H1 (cell line): ENCODE measurements around the gene PARK7.

Experiments used
- EP300 ChIP-seq, 2 experiments: IDR thresholded peaks; 1 replicate in 1 of 2; 2 replicates in 1 of 2; pipeline ENCODE4 v1.6.1; 2011 to 2012; ENCODE audit warnings: low read depth in 2 of 2, low read length in 2 of 2, mild to moderate bottlenecking in 2 of 2, borderline replicate concordance in 1 of 2, inconsistent platforms in 1 of 2, moderate library complexity in 1 of 2
- EZH2 ChIP-seq: fragments of 200-600 bp; sonication (generic); IDR thresholded peaks from 2 replicates; pipeline ENCODE4 v1.7.1; 2012; ENCODE audit warnings: low read depth, mild to moderate bottlenecking, moderate library complexity, low read length, inconsistent platforms; ENCODE audit not compliant: severe bottlenecking
- JUND ChIP-seq: IDR thresholded peaks from 2 replicates; pipeline ENCODE4 v1.6.1; 2011; ENCODE audit warnings: mild to moderate bottlenecking, improper control_type of control experiment, low read length
- KDM1A ChIP-seq: fragments of 200-600, 300-600 bp; sonication (generic); IDR thresholded peaks from 2 replicates; pipeline ENCODE4 v1.7.1; 2016; ENCODE audit warnings: mild to moderate bottlenecking, low read length, borderline replicate concordance
- MAX ChIP-seq: IDR thresholded peaks from 2 replicates; pipeline ENCODE4 v1.6.1; 2012; ENCODE audit warnings: inconsistent platforms
- POLR2AphosphoS5 ChIP-seq: IDR thresholded peaks from 2 replicates; pipeline ENCODE4 v1.6.1; 2011; ENCODE audit warnings: low read depth, low read length
- RAD21 ChIP-seq, 2 experiments: IDR thresholded peaks in 1 of 2; conservative IDR thresholded peaks in 1 of 2; 2 replicates each; pipeline ENCODE4 v1.6.1; 2011; ENCODE audit warnings: low read depth in 2 of 2, low read length in 2 of 2, improper control_type of control experiment in 1 of 2, inconsistent platforms in 1 of 2, mild to moderate bottlenecking in 1 of 2, moderate library complexity in 1 of 2
- SRF ChIP-seq: IDR thresholded peaks from 2 replicates; pipeline ENCODE4 v1.6.1; 2011; ENCODE audit warnings: mild to moderate bottlenecking, low read depth, low read length, moderate library complexity
- TAF7 ChIP-seq: optimal IDR thresholded peaks from 2 replicates; pipeline ENCODE3; 2011; ENCODE audit warnings: low read depth, mild to moderate bottlenecking, inconsistent platforms, low read length, moderate library complexity, borderline replicate concordance
- TF ChIP-seq, protein P1 (sequence below), 3 experiments: IDR thresholded peaks; 1 replicate in 2 of 3; 2 replicates in 1 of 3; pipeline versions ENCODE4 v1.5.1 to v1.6.1; 2011; ENCODE audit warnings: low read length in 3 of 3, mild to moderate bottlenecking in 3 of 3, inconsistent platforms in 2 of 3, low read depth in 1 of 3, moderate library complexity in 1 of 3; ENCODE audit not compliant: insufficient read depth in 1 of 3; ENCODE audit errors: control extremely low read depth in 1 of 3

DNA sequence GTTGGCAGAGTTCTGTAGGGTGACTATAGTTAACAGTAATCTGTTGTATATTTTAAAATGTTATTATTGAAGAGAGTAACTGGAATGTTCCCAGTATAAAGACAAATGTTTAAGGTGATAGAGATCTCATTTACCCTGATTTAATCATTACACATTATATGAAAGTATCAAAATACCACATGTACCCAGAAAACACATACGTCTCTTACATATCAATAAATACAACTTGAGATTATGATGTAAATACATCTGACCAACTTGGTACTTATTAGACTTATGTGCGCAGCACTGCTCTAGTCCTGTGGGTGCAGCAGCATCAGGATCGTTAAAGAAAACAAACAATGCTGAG, 670 bp upstream of the PARK7 start:
- TF ChIP-seq TAF7 (no peak), MAX (no peak), POLR2AphosphoS5 (no peak), EP300 (IDR thresholded peaks at IDR 0.05; ENCODE audit: borderline replicate concordance in 1 of 2, low read depth in 2 of 2, low read length in 2 of 2) (no peak), JUND (no peak), EZH2 (no peak), RAD21 (IDR thresholded peaks at IDR 0.05 in 1 of 2, conservative IDR thresholded peaks at IDR 0.05 in 1 of 2; ENCODE audit: low read depth in 2 of 2, low read length in 2 of 2) (no peak), KDM1A (no peak), SRF (no peak)
- TF ChIP-seq, protein P1, sequence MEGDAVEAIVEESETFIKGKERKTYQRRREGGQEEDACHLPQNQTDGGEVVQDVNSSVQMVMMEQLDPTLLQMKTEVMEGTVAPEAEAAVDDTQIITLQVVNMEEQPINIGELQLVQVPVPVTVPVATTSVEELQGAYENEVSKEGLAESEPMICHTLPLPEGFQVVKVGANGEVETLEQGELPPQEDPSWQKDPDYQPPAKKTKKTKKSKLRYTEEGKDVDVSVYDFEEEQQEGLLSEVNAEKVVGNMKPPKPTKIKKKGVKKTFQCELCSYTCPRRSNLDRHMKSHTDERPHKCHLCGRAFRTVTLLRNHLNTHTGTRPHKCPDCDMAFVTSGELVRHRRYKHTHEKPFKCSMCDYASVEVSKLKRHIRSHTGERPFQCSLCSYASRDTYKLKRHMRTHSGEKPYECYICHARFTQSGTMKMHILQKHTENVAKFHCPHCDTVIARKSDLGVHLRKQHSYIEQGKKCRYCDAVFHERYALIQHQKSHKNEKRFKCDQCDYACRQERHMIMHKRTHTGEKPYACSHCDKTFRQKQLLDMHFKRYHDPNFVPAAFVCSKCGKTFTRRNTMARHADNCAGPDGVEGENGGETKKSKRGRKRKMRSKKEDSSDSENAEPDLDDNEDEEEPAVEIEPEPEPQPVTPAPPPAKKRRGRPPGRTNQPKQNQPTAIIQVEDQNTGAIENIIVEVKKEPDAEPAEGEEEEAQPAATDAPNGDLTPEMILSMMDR (IDR thresholded peaks at IDR 0.05; ENCODE audit: control extremely low read depth in 1 of 3, insufficient read depth in 1 of 3, low read depth in 1 of 3, low read length in 3 of 3) = no peak
